GM21786 (cell line): ENCODE measurements around the gene G3BP1.
A peak's percentile ranks its signal among the peaks of the same experiment; 100 is the strongest.
"Not testable (repeated sequence)": the region's sequence is repeated elsewhere in the genome, so short reads cannot be mapped to it uniquely, and the experiment has no call there.

Source experiments
- ATAC-seq: cut with Tn5 transposase; IDR thresholded peaks from one replicate; pipeline ENCODE4 v1.9.1; 2021; ENCODE audit not compliant: unreplicated experiment

The G3BP1 gene

DNA sequence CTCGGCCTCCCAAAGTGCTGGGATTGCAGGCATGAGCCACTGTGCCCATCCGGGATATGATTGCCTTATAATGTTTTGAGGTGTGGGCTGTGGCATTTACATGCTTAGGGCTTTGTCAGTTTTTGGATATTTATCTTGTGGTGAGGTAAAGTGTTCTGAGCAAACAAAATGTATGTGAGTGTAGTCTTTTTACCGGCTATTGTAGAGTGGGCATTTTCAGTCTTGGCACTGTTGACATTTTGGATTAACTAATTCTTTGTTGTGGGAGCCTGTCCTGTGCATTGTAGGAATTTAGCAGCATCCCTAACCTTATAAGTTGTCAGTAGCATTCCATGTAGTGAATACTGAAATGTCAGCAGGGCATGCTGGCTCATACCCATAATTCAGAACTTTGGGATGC is 21.6 kb downstream of the G3BP1 start:
- no peak for ATAC-seq

- ATAC-seq = no peak
Measured at GRCh38 chr5:151795426-151795825, 23.7 kb downstream of the G3BP1 start.

GRCh38 chr5:151798674-151799073 is 26.9 kb downstream of the G3BP1 start:
- ATAC-seq = no peak

GRCh38 chr5:151799407-151799806 is 27.7 kb downstream of the G3BP1 start:
- ATAC-seq = no peak

- ATAC-seq = peak; percentile 45
Measured at GRCh38 chr5:151800532-151800931, 28.8 kb downstream of the G3BP1 start.

DNA sequence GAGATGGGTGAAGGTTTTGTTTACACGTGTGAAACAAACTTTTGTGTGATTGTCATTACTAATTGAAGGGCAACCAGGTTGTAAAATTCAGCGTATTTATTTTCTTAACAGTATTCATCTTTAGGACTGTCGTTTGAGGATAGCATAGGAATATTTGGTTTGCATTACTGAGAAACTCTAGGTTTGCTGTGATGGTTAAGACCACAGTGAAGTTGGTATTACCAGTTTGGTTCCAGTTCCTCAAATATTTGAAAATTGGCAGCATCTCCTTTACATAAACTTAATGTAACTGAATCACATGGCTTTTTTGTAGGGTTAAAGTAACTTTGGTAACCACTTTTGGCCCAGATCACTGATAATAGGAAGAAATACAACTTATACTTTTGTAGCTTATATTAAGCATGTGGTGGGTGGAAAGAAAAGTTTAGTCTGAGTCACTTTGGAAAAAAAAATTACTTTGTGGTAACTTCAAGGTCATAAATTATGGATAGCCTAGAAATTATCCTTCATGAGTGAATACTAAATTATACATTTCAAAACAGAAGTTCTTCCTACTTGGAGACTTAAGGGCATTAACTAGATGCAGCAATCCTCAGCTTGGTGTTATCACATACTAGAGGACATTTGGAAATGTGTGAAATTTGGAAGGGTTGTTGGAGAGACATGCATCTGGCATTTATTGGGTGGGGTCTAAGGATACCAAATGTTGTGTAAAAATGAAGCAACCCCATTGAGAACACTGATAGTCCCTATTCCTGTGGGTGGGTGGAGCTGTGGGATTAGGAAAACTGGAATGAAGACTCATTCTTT is 33.9 kb downstream of the G3BP1 start:
- ATAC-seq = no peak

- no peak for ATAC-seq
Measured at GRCh38 chr5:151808451-151809169, 36.9 kb downstream of the G3BP1 start.

GRCh38 chr5:151810449-151810848 is 38.7 kb downstream of the G3BP1 start:
- ATAC-seq = no peak

DNA sequence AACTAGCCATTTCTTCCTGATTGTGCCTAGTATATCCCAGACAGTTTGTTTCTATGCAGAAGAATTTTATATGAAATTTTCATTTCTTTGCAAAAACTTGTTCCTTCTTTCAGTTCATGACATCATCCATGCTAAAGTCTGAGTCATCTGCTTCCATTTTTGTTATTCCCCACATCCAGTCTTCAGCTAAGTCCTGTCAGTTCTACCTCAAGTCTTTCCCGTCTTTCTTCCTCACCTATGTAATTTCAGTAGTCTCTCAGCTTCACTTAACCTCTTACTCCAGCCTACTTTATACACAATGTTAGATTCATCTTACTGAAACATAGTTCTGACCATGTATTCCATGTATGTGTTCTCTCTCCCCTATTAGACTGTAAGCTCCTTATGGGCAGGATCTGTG is 39.1 kb downstream of the G3BP1 start:
- ATAC-seq = no peak

- no peak for ATAC-seq
Measured at GRCh38 chr5:151811593-151812321, 40.0 kb downstream of the G3BP1 start.

DNA sequence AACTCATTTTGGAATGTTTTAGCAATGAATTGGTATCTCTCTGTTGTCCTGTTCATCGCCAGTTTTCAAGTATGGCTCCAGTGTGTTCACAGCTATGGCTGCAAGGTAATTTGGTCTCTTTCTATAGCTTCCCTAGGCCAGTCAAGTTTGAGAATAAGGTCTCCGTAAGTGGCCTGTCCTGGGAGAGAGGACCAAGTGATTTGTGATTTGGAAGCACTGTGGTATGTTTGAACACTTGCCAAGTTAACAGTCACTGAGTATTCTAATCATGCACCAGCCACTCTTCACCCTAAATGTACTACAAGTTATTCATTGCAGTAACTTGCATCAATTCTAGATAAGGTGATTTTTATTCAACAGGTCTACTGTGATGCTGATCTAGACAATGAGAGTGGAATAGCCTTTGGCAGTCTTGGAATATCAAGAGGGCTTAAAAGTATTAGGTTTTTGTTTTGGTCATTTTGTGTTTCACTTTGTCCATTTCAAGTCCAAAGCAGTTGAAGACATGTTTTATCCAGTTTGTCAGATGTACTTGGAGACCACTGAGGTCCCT is 41.1 kb downstream of the G3BP1 start:
- no peak for ATAC-seq

DNA sequence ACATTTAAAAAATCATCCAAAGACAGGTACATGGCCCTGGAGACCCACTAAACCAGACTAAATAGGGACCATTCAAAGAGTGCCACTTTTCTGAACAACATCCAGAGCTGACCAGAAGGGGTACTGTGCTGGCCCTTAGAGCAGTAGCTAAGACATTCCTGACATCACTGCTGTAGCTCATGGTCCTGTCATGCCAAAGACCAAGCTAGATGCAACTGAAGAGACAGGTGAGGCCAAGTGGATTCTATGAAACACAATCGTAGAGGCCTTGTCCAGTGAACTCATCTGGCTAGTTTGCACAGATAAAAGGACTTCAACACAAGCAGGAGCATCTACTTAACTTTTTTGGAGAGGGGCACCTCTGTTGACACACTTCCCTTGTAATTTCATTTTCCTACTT is 43.3 kb downstream of the G3BP1 start:
- no peak for ATAC-seq

- ATAC-seq = no peak
Measured at GRCh38 chr5:151819830-151820229, 48.1 kb downstream of the G3BP1 start.

DNA sequence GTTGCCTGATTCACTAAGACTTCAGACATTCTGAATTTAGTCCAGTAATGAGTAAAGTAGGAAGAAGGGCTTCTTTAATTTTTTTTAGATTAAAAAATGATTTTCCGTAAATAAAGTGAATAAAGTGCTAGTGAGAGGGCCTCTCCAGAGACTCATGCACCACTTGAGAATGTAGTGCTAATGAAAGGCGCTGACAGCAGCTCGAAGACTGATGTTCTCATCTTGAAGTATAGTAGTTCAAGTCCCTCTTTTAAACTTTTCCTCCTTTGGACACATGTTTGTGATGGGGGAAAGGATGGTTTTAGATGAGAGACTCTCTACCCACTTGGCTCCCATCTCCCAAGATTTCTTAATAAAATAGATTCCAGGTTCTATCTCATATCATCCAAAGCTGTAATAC is 48.5 kb downstream of the G3BP1 start:
- ATAC-seq = no peak

- ATAC-seq = no peak
Measured at GRCh38 chr5:151820903-151821302, 49.1 kb downstream of the G3BP1 start.

GRCh38 chr5:151822141-151822540 is 50.4 kb downstream of the G3BP1 start:
- ATAC-seq = no peak

DNA sequence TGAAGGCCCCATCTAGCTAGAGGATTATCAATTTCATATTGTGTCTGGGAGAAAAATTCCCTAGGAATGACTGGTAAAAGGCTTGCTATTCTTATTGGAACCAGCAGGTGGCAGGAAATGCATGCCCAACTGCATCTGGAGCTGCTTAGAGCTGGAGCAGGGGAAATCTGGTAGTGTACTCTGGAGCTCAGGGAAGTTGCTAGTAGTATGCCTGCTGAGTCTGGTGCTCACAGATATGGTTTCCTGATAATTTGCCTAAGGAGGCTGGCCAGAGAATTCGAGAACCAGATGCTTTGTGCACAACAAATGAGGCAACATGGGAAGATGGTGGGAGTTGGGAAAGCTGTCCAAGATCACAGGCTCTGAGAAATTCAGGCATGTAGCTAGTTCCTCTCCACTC is 53.7 kb downstream of the G3BP1 start:
- ATAC-seq = peak; percentile 82

DNA sequence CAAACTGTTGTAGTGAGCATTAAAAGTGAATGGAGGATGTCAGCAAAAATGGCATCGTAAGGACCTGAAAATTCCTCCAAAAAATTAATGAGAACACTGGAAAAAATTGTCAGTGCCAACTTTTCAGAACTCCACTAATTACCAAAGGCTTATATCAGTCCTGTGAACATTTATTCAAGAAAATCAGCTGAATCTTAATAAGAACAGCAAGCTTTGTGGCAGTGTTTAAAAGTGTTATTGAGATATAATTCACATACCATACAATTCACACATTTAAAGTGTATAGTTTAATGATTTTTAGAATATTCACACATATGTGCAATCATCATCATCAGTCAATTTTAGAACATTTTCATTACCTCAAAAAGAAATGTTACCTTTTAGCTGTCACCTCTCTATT is 57.6 kb downstream of the G3BP1 start:
- no peak for ATAC-seq

GRCh38 chr5:151832843-151833242 is 61.1 kb downstream of the G3BP1 start:
- not testable (repeated sequence) for ATAC-seq

DNA sequence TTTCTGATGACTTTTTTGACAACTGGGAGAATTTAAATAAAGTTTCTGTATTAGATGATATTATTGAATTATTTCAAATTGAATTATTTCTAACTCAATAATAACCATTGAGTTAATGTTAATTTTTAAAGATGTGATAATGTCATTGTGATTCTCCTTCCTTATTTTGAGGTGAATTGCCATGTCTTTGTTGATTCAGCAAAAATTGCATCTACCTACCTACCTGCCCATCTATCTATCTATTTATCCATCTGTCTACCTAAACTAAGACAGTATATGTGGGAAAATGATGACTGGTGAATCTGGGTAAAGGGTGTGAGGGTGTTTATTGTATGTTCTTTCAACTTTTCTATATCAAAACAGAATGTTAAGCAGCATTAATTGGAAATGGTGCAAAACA is 75.0 kb downstream of the G3BP1 start:
- ATAC-seq = no peak

- ATAC-seq = no peak
Measured at GRCh38 chr5:151847871-151848270, 76.1 kb downstream of the G3BP1 start.

GRCh38 chr5:151855701-151856100 is 83.9 kb downstream of the G3BP1 start:
- ATAC-seq = no peak
